HepG2 (cell line): ENCODE measurements around the gene SLC4A7. TPM values are rescaled to one million over a fixed set of nuclear protein-coding genes. Genes with fewer than 3 reads are reported as not detected.

ENCODE experiments used
- AGO1 ChIP-seq: fragments of 200-400 bp; formaldehyde crosslinking; IDR thresholded peaks from 2 replicates; pipeline ENCODE4 v1.6.1; 2017; ENCODE audit warnings: mild to moderate bottlenecking, low read depth, low read length, moderate library complexity; ENCODE audit not compliant: poor library complexity, severe bottlenecking
- ATF5 ChIP-seq: sonication (generic); formaldehyde crosslinking; IDR thresholded peaks from 2 replicates; pipeline ENCODE4 v1.4.0; 2020; ENCODE audit warnings: mild to moderate bottlenecking, low read depth, missing genetic modification reagents
- CBX5 ChIP-seq: sonication (generic); formaldehyde crosslinking; IDR thresholded peaks from 2 replicates; pipeline ENCODE4 v1.4.0; 2020; ENCODE audit warnings: missing genetic modification reagents, borderline replicate concordance
- CENPBD1 ChIP-seq: sonication (generic); formaldehyde crosslinking; IDR thresholded peaks from 2 replicates; pipeline ENCODE4 v1.8.0; 2022; ENCODE audit warnings: missing genetic modification reagents, low read depth, mild to moderate bottlenecking, borderline replicate concordance
- ISX ChIP-seq: sonication (generic); formaldehyde crosslinking; conservative IDR thresholded peaks from 2 replicates; pipeline ENCODE4 v1.5.0; 2020; ENCODE audit warnings: missing genetic modification reagents
- MIXL1 ChIP-seq: IDR thresholded peaks from 2 replicates; pipeline ENCODE4 v1.6.1; 2016
- MZF1 ChIP-seq: sonication (generic); formaldehyde crosslinking; IDR thresholded peaks from 2 replicates; pipeline ENCODE4 v1.8.1; 2023; ENCODE audit warnings: mild to moderate bottlenecking, missing genetic modification reagents, borderline replicate concordance
- NFE2 ChIP-seq: sonication (generic); formaldehyde crosslinking; IDR thresholded peaks from 2 replicates; pipeline ENCODE4 v1.4.0; 2020; ENCODE audit warnings: missing genetic modification reagents
- PCBP1 ChIP-seq: fragments of 200-400 bp; formaldehyde crosslinking; IDR thresholded peaks from 2 replicates; pipeline ENCODE4 v1.6.1; 2017; ENCODE audit warnings: mild to moderate bottlenecking, low read depth, low read length, borderline replicate concordance
- REXO4 ChIP-seq: sonication (generic); formaldehyde crosslinking; IDR thresholded peaks from 2 replicates; pipeline ENCODE4 v1.8.0; 2022; ENCODE audit warnings: missing genetic modification reagents, mild to moderate bottlenecking, borderline replicate concordance
- TIGD3 ChIP-seq: sonication (generic); formaldehyde crosslinking; IDR thresholded peaks from 2 replicates; pipeline ENCODE4 v1.5.1; 2020; ENCODE audit warnings: mild to moderate bottlenecking, missing genetic modification reagents, borderline replicate concordance
- ZNF672 ChIP-seq: sonication (generic); formaldehyde crosslinking; IDR thresholded peaks from 2 replicates; pipeline ENCODE4 v1.8.1; 2022; ENCODE audit warnings: missing genetic modification reagents
- polyA plus RNA-seq, 8 experiments: library from polyadenylated mRNA; depleted of rRNA in 3 of 8; stranded (reverse) in 7 of 8; unstranded in 1 of 8; fragments of >200 nt; fragmentation: Illumina TruSeq in 4 of 8; extraction: Trizol in 4 of 8; gene quantifications; 2 replicates each; pipeline versions ENCODE4 v1.2.1 to v1.2.3, GENCODE V29; 2011 to 2016; ENCODE audit warnings: low read depth in 4 of 8, missing spikeins in 1 of 8, mixed read lengths in 1 of 8; ENCODE audit not compliant: insufficient read depth in 1 of 8
- total RNA-seq, 5 experiments: library from RNA; depleted of rRNA; stranded (reverse); fragments of >200 nt; fragmentation: Illumina TruSeq; extraction: Trizol; gene quantifications; 2 replicates each; pipeline ENCODE4 v1.2.3, GENCODE V29; 2016; ENCODE audit warnings: low read depth in 1 of 5
- TF ChIP-seq, protein P1 (sequence below): sonication (generic); formaldehyde crosslinking; conservative IDR thresholded peaks from 2 replicates; pipeline ENCODE4 v1.5.0; 2020; ENCODE audit warnings: missing genetic modification reagents
- TF ChIP-seq, protein P2 (sequence below): sonication (generic); formaldehyde crosslinking; IDR thresholded peaks from 2 replicates; pipeline ENCODE4 v1.4.0; 2020; ENCODE audit warnings: missing genetic modification reagents, borderline replicate concordance

SLC4A7 gene
- total and polyA plus RNA-seq, 2 of the 13 experiments (the other 11 are each of a cell fraction or from before 2014, with no cell fraction given), result 16.4 to 43.8 TPM

- no peak for TF ChIP-seq TIGD3 (CRISPR knock-in tag)
- TF ChIP-seq ISX, result no peak
- TF ChIP-seq, protein P1, sequence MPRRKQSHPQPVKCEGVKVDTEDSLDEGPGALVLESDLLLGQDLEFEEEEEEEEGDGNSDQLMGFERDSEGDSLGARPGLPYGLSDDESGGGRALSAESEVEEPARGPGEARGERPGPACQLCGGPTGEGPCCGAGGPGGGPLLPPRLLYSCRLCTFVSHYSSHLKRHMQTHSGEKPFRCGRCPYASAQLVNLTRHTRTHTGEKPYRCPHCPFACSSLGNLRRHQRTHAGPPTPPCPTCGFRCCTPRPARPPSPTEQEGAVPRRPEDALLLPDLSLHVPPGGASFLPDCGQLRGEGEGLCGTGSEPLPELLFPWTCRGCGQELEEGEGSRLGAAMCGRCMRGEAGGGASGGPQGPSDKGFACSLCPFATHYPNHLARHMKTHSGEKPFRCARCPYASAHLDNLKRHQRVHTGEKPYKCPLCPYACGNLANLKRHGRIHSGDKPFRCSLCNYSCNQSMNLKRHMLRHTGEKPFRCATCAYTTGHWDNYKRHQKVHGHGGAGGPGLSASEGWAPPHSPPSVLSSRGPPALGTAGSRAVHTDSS (CRISPR knock-in tag), result no peak
- TF ChIP-seq ZNF672 (CRISPR knock-in tag), result no peak
- no peak for TF ChIP-seq MIXL1 (CRISPR knock-in tag)
- no peak for TF ChIP-seq CBX5 (CRISPR knock-in tag)
- no peak for TF ChIP-seq NFE2 (CRISPR knock-in tag)
- TF ChIP-seq ATF5 (CRISPR knock-in tag), result no peak
- TF ChIP-seq, protein P2, sequence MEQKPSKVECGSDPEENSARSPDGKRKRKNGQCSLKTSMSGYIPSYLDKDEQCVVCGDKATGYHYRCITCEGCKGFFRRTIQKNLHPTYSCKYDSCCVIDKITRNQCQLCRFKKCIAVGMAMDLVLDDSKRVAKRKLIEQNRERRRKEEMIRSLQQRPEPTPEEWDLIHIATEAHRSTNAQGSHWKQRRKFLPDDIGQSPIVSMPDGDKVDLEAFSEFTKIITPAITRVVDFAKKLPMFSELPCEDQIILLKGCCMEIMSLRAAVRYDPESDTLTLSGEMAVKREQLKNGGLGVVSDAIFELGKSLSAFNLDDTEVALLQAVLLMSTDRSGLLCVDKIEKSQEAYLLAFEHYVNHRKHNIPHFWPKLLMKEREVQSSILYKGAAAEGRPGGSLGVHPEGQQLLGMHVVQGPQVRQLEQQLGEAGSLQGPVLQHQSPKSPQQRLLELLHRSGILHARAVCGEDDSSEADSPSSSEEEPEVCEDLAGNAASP, result no peak
- TF ChIP-seq REXO4 (CRISPR knock-in tag), result no peak
- TF ChIP-seq PCBP1, result no peak
- no peak for TF ChIP-seq CENPBD1 (CRISPR knock-in tag)
- TF ChIP-seq AGO1, result no peak
- TF ChIP-seq MZF1 (CRISPR knock-in tag), result no peak
These were observed 818 bp downstream of the SLC4A7 start (continued) for GRCh38 chr3:27483117-27484014.
